IMR-90 (cell line): Measurements from ENCODE around the gene THADA. TPM values are rescaled to one million over a fixed set of nuclear protein-coding genes. Genes with fewer than 3 reads are reported as not detected.

Experiments used
- ATAC-seq: fragments of 200-7000 bp; cut with Tn5 transposase; 2 replicates; pipeline ENCODE4 v1.9.1; 2020; ENCODE audit warnings: low read depth, mild to moderate bottlenecking, moderate library complexity
- BruUV-seq: library from RNA; stranded (reverse); fragments of 400-500 nt; replicated peaks from 2 replicates; lab custom pipeline; 2021; lab: Mats Ljungman, UMichigan
- CTCF ChIA-PET: fragments of 300-600 bp; formaldehyde crosslinking; extraction: SDS; loops from one replicate; lab custom pipeline; 2021; ENCODE audit warnings: antibody characterized with exemption; lab: Yijun Ruan, JAX
- POLR2A ChIA-PET: fragments of 300-600 bp; sonication (Branson Sonifier 250); formaldehyde crosslinking; loops from one replicate; lab custom pipeline; 2022; ENCODE audit warnings: antibody characterized with exemption; ENCODE audit not compliant: unreplicated experiment; lab: Charles Lee
- DNase-seq: peaks from one replicate; pipeline ENCODE4 v3.0.0; 2013
- H2AFZ ChIP-seq: replicated peaks from 2 replicates; pipeline ENCODE3; 2013; ENCODE audit warnings: low read length, mild to moderate bottlenecking; ENCODE audit not compliant: poor library complexity
- H2AK5ac ChIP-seq: 2 replicates; pipeline ENCODE4 v1.6.1; 2013; ENCODE audit warnings: low read depth, low read length, inconsistent platforms
- H2AK9ac ChIP-seq: replicated peaks from 2 replicates; pipeline ENCODE3; 2013; ENCODE audit warnings: mild to moderate bottlenecking, low read depth, low read length, moderate library complexity; ENCODE audit not compliant: poor library complexity
- H2BK120ac ChIP-seq: 2 replicates; pipeline ENCODE4 v1.6.1; 2013; ENCODE audit warnings: low read depth, low read length, inconsistent platforms
- H2BK15ac ChIP-seq: 3 replicates; pipeline ENCODE4 v1.6.1; 2013; ENCODE audit warnings: low read depth, low read length, inconsistent platforms
- H2BK20ac ChIP-seq: 2 replicates; pipeline ENCODE4 v1.6.1; 2013; ENCODE audit warnings: low read depth, mild to moderate bottlenecking, inconsistent platforms, low read length, moderate library complexity
- H2BK5ac ChIP-seq: 2 replicates; pipeline ENCODE4 v1.6.1; 2013; ENCODE audit warnings: mild to moderate bottlenecking, low read depth, low read length, inconsistent platforms; ENCODE audit not compliant: poor library complexity, severe bottlenecking
- H3K14ac ChIP-seq: replicated peaks from 2 replicates; pipeline ENCODE4 v1.6.1; 2013; ENCODE audit warnings: low read depth, low read length, inconsistent platforms
- H3K18ac ChIP-seq: 2 replicates; pipeline ENCODE4 v1.6.1; 2013; ENCODE audit warnings: low read depth, low read length, control low read depth
- H3K23ac ChIP-seq: 2 replicates; pipeline ENCODE4 v1.6.1; 2013; ENCODE audit warnings: low read depth, low read length, inconsistent platforms
- H3K27ac ChIP-seq: 2 replicates; pipeline ENCODE4 v1.5.1; 2013; ENCODE audit warnings: mild to moderate bottlenecking, control low read depth, low read length; ENCODE audit not compliant: insufficient read depth
- H3K27me3 ChIP-seq: 2 replicates; pipeline ENCODE4 v1.6.1; 2013; ENCODE audit warnings: low read length; ENCODE audit not compliant: control insufficient read depth, insufficient read depth
- H3K36me3 ChIP-seq: 2 replicates; pipeline ENCODE4 v1.6.1; 2013; ENCODE audit warnings: low read length, mixed read lengths; ENCODE audit not compliant: control insufficient read depth, insufficient read depth
- H3K4ac ChIP-seq: 2 replicates; pipeline ENCODE4 v1.6.1; 2013; ENCODE audit warnings: low read depth, low read length, inconsistent platforms
- H3K4me1 ChIP-seq: 2 replicates; pipeline ENCODE4 v1.6.1; 2013; ENCODE audit warnings: low read length, mixed read lengths; ENCODE audit not compliant: control insufficient read depth, insufficient read depth
- H3K4me2 ChIP-seq: 2 replicates; pipeline ENCODE4 v1.6.1; 2013; ENCODE audit warnings: low read depth, mild to moderate bottlenecking, control low read depth, low read length, moderate library complexity
- H3K4me3 ChIP-seq: 2 replicates; pipeline ENCODE4 v1.5.1; 2013; ENCODE audit warnings: low read depth, mild to moderate bottlenecking, control low read depth, low read length, moderate library complexity; ENCODE audit not compliant: insufficient read depth
- H3K56ac ChIP-seq: 2 replicates; pipeline ENCODE4 v1.6.1; 2013; ENCODE audit warnings: low read length, inconsistent platforms; ENCODE audit not compliant: insufficient read depth; ENCODE audit errors: extremely low read depth
- H3K79me1 ChIP-seq, 2 experiments: 2 replicates each; pipeline ENCODE4 v1.6.1; 2013; ENCODE audit warnings: low read length in 2 of 2, inconsistent platforms in 1 of 2, low read depth in 1 of 2
- H3K9ac ChIP-seq: 2 replicates; pipeline ENCODE4 v1.6.1; 2013; ENCODE audit warnings: low read depth, low read length, control low read depth
- H3K9me1 ChIP-seq: 2 replicates; pipeline ENCODE4 v1.6.1; 2013; ENCODE audit warnings: low read length, inconsistent platforms; ENCODE audit not compliant: insufficient read depth
- H3K9me3 ChIP-seq: 2 replicates; pipeline ENCODE4 v1.6.1; 2013; ENCODE audit warnings: low read length; ENCODE audit not compliant: control insufficient read depth, insufficient read depth
- H4K20me1 ChIP-seq: 2 replicates; pipeline ENCODE4 v1.6.1; 2013; ENCODE audit warnings: low read length, inconsistent platforms; ENCODE audit not compliant: insufficient read depth
- H4K5ac ChIP-seq: 2 replicates; pipeline ENCODE4 v1.6.1; 2013; ENCODE audit warnings: mild to moderate bottlenecking, low read depth, low read length, control low read depth
- H4K8ac ChIP-seq, 2 experiments: 2 replicates each; pipeline ENCODE4 v1.6.1; 2013; ENCODE audit warnings: low read depth in 2 of 2, low read length in 2 of 2, control low read depth in 1 of 2, inconsistent platforms in 1 of 2
- H4K91ac ChIP-seq: 2 replicates; pipeline ENCODE4 v1.6.1; 2013; ENCODE audit warnings: low read depth, low read length, inconsistent platforms; ENCODE audit not compliant: insufficient read depth
- BHLHE40 ChIP-seq: fragments of 150-350 bp; IDR thresholded peaks from 2 replicates; pipeline ENCODE4 v1.6.1; 2016; ENCODE audit warnings: mild to moderate bottlenecking, low read depth, low read length
- CEBPB ChIP-seq: IDR thresholded peaks from 2 replicates; pipeline ENCODE4 v1.6.1; 2012; ENCODE audit warnings: low read depth, low read length, improper control_type of control experiment
- CHD1 ChIP-seq: IDR thresholded peaks from 2 replicates; pipeline ENCODE4 v1.6.1; 2012; ENCODE audit warnings: low read depth, low read length, improper control_type of control experiment
- ELK1 ChIP-seq: fragments of 150-350 bp; IDR thresholded peaks from 2 replicates; pipeline ENCODE4 v1.6.1; 2016; ENCODE audit warnings: low read depth, mild to moderate bottlenecking, low read length, moderate library complexity, borderline replicate concordance
- FOS ChIP-seq: fragments of 150-350 bp; IDR thresholded peaks from 2 replicates; pipeline ENCODE4 v1.6.1; 2016; ENCODE audit warnings: low read depth, low read length
- MAFK ChIP-seq: IDR thresholded peaks from 2 replicates; pipeline ENCODE4 v1.6.1; 2012; ENCODE audit warnings: low read depth, low read length, improper control_type of control experiment
- MXI1 ChIP-seq: IDR thresholded peaks from 2 replicates; pipeline ENCODE4 v1.6.1; 2012; ENCODE audit warnings: low read depth, mild to moderate bottlenecking, low read length, moderate library complexity, borderline replicate concordance
- RAD21 ChIP-seq: IDR thresholded peaks from 2 replicates; pipeline ENCODE4 v1.6.1; 2012; ENCODE audit warnings: low read length, improper control_type of control experiment
- RCOR1 ChIP-seq: IDR thresholded peaks from 2 replicates; pipeline ENCODE4 v1.6.1; 2012; ENCODE audit warnings: mild to moderate bottlenecking, low read length, improper control_type of control experiment; ENCODE audit not compliant: insufficient replicate concordance
- SMC3 ChIP-seq: fragments of 150-350 bp; IDR thresholded peaks from 2 replicates; pipeline ENCODE4 v1.6.1; 2016; ENCODE audit warnings: low read depth, mild to moderate bottlenecking, antibody characterized with exemption, low read length, moderate library complexity
- WGBS, 2 experiments: methylation state at CpG; one replicate each; pipeline versions ENCODE4 v1.1.5 to v1.1.7; 2013; ENCODE audit warnings: missing lambda C conversion rate in 2 of 2; ENCODE audit not compliant: insufficient read length in 1 of 2; ENCODE audit errors: extremely low coverage in 2 of 2; 5-methylcytosine and 5-hydroxymethylcytosine counted together
- dilution Hi-C: fragments of 300-500 bp; cut with HindIII; formaldehyde crosslinking; loops from one replicate; pipeline ENCODE4 v1.14.3; 2018; ENCODE audit warnings: low sequenced_read_pairs; ENCODE audit not compliant: unreplicated experiment
- in situ Hi-C: fragments of 300-500 bp; cut with MboI; formaldehyde crosslinking; loops from 3 replicates; pipeline ENCODE4 v1.14.3; 2019; ENCODE audit warnings: low sequenced_read_pairs, inconsistent platforms, mixed read lengths
- intact Hi-C: fragments of 100-400 bp; cut with micrococcal nuclease; formaldehyde crosslinking; loops from 2 replicates; pipeline ENCODE4 v1.10.0; 2022
- polyA plus RNA-seq, 3 experiments: library from polyadenylated mRNA; depleted of rRNA; stranded (reverse); fragments of >200 nt; gene quantifications; 2 replicates each; pipeline ENCODE4 v1.2.3, GENCODE V29; 2012; ENCODE audit warnings: low replicate concordance in 1 of 3
- total RNA-seq: library from RNA; depleted of rRNA; stranded (reverse); fragments of >200 nt; gene quantifications from 2 replicates; pipeline ENCODE4 v1.2.3, GENCODE V29; 2012

The THADA gene
- total and polyA plus RNA-seq, 2 of the 4 experiments (the other 2 are of a cell fraction) = 10.5 to 21.3 TPM

GRCh38 chr2:43619511-43619910, 23.7 kb upstream of the THADA start:
- CTCF ChIA-PET = no interaction called here
- H3K9ac ChIP-seq = no peak overlapping the region
- ATAC-seq (no peak), DNase-seq (no peak)
- H3K18ac ChIP-seq = no peak overlapping the region
- H2BK15ac ChIP-seq = no peak overlapping the region
- dilution Hi-C loops (no loop called here), in situ Hi-C loops (no loop called here), intact Hi-C loops (no loop called here)
- no peaks in the 10 kb centered on the region for H3K79me1 ChIP-seq
- no peak overlapping the region for H3K56ac ChIP-seq
- H2BK5ac ChIP-seq = no peak overlapping the region
- no peak overlapping the region for H3K14ac ChIP-seq
- POLR2A ChIA-PET = no interaction called here
- H4K91ac ChIP-seq = no peak overlapping the region
- H3K9me1 ChIP-seq = no peaks in the 10 kb centered on the region
- no peak for TF ChIP-seq SMC3
- no peak for TF ChIP-seq FOS
- TF ChIP-seq BHLHE40 = no peak
- TF ChIP-seq ELK1 = no peak
- no peak for TF ChIP-seq RAD21
- no peak for TF ChIP-seq MAFK
- TF ChIP-seq RCOR1 = no peak
- no peak for TF ChIP-seq MXI1
- TF ChIP-seq CHD1 = no peak
- TF ChIP-seq CEBPB = no peak
- peaks cover 13% of the 10 kb centered on the region for H3K27me3 ChIP-seq
- no peak overlapping the region for H4K8ac ChIP-seq
- no peaks in the 10 kb centered on the region for H3K4me1 ChIP-seq
- no peak overlapping the region for H4K5ac ChIP-seq
- BruUV-seq = no TSS peak
- no peaks in the 10 kb centered on the region for H3K36me3 ChIP-seq
- no peak overlapping the region for H2BK20ac ChIP-seq
- H2BK120ac ChIP-seq = no peak overlapping the region
- H3K9me3 ChIP-seq = no peaks in the 10 kb centered on the region
- H3K4me3 ChIP-seq = no peak overlapping the region
- H3K23ac ChIP-seq = no peak overlapping the region
- no peak overlapping the region for H2AK9ac ChIP-seq
- H3K4ac ChIP-seq = no peak overlapping the region
- WGBS, 2 experiments = 93% methylated on average over 3 of the region's 10 CpGs; no CpG with 5 or more reads in 1 of the 2 experiments
- H2AFZ ChIP-seq = no peak overlapping the region
- no peaks in the 10 kb centered on the region for H4K20me1 ChIP-seq
- H2AK5ac ChIP-seq = no peak overlapping the region
- H3K4me2 ChIP-seq = no peak overlapping the region
- H3K27ac ChIP-seq = no peak overlapping the region
